HG03135 (cell line): ENCODE data around the gene HMCN2.

Experiments
- ATAC-seq: cut with Tn5 transposase; IDR thresholded peaks from one replicate; pipeline ENCODE4 v1.9.1; 2021; ENCODE audit warnings: mild to moderate bottlenecking, moderate library complexity; ENCODE audit not compliant: unreplicated experiment

HMCN2 gene

GRCh38 chr9:130461218-130461630 lies 195.7 kb downstream of the HMCN2 start:
- ATAC-seq, result no peak

DNA sequence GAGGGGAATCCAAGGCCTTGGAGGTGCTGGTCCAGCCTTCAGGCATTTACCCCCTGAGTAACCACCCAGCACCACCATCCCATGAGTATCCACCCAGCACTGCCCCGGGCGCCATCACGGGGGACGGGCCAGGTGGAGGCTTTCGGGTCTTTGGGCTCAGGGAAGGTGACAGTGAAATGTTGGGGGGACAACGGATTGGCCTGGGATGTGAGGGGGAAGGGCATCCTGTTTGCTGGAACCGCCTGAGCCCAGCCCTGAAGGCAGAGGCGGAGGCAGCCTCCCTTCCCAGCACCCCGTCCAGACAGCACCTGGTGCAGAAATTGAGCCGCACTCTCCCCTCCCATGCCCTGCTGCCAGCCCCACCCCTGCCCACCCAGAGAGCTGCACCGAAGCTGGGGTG lies 196.2 kb downstream of the HMCN2 start:
- no peak for ATAC-seq

GRCh38 chr9:130462685-130463540 lies 197.4 kb downstream of the HMCN2 start:
- no peak for ATAC-seq

DNA sequence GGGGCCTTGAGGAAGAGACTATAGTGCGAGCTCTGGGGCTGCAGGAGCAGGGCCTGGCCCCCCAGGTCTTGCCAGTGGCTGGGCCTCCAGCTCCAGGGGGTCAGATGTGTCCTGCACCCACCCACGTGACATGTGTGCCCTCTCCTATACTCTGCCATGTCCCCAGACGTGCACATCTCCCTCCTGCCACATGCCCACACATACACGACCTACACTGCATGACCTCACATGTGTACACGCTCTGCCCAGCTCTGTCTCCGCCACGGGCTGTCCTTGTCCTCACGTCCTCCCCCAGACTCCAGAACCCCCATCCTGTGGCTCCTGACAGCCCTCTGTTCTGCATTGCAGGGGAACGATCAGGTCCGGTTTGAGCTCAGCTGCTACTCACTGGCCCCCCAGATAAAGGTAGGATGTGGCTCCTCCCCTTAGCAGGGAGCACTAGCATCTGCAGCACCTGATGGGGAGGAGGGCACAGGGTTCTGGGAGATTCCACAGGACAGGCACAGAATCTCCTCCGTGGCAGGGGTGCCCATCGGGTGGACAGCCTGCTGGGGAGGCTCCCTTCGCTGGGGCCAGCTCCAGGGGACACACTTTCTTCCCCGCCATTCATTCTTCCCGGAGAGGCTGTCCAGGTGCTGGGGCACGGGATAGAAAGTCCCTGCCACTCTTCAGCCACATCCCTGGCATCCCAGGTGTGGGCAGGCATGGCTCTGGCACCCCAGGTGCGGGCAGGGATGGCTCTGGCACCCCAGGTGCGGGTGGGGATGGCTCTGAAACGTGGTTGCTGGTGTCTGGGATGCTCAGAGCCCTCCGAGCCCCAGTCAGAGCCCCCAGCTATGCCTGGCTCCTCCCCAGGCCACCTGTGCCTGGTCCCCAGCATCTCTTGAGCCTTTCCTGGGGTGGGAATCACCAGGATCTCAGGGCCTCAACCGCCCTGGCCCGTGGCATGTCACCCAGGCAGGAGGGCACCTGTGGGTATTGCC lies 198.5 kb downstream of the HMCN2 start:
- no peak for ATAC-seq

DNA sequence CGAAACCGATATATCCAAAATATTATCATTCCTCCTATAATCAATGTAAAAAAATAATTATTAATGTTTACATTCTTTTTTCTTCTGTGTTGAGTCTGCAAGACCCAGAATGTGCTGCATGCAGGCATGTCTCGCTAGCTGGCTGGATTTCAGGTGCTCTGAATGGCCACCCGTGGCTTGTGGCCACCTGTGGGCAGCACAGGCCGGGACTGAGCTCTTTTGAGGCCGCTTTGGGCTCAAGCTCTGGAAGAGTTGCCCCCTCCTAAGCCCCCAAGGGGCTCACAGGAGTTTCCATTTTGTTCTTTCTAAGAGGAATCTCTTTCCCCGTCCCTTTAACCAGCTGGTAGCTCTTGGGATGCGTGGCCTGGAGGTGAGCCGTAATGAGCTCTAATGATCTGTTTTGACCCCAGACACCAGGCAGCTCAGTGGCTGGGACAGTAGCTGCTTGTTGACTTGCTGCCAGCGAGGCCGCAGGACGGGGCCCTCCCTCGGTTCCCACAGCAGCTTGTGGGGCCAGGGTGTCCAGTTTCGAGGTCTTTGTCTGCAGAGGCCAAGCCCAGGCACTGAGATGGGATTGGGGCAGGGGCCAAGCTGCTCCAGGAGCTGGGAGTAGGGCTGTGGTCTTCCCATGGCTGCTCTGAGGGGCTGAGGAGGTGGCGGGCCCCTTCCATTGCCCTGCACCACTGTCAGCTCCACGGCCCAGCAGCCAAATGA lies 200.0 kb downstream of the HMCN2 start:
- ATAC-seq, result no peak

DNA sequence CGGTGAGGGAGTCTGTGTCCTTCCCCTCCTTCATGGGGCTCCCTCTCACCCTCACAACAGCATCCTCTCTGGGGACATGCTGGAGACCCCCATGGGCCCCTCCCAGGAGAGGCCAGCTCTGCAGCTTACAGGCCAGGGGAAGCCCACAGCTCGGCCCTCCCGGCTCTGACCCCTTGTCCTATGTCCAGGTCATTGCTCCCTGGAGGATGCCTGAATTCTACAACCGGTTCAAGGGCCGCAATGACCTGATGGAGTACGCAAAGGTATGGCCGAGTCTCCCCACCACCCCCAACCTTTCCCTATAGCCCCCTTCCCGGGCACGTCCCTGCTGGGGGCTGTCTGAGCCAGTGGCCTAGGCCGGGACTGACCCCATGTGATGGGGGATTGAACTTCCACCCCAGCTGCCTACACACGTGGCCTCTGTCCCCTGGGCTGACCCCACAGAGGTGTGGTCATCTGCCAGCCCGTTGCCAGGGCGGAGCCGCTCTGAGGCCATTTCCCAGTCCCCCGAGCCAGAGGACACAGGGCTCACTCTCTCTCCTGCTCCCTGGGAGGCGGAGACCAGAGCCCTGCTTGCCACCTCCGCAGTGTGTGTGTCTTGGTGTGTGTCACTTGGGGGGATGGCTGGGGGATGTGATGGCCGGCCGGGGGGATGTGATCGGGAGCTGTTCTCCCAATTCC lies 201.1 kb downstream of the HMCN2 start:
- ATAC-seq, result no peak

- no peak for ATAC-seq
Measured at GRCh38 chr9:130467316-130467715, 201.8 kb downstream of the HMCN2 start.

GRCh38 chr9:130468566-130468965 lies 203.0 kb downstream of the HMCN2 start:
- no peak for ATAC-seq

GRCh38 chr9:130470269-130470668 lies 204.7 kb downstream of the HMCN2 start:
- no peak for ATAC-seq

DNA sequence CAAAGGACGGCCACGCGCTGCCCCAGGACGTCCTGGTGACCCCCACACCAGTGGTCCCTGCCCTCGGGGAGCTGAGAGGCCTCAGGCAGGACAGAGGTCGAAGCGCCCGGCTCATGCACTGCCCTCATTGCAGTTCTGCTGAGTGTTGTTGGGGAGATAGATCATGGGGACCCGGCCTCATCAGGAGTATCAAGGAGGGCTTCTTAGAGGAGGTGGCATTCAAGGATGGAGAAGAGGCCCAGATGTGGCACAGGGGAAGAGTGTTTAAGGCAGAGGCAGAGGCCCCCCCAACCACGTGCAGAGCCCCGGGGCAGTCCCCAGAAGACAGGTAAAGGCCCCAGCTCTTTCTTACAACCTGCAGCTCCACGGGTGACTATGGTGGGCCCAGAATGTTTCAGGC lies 205.4 kb downstream of the HMCN2 start:
- no peak for ATAC-seq

DNA sequence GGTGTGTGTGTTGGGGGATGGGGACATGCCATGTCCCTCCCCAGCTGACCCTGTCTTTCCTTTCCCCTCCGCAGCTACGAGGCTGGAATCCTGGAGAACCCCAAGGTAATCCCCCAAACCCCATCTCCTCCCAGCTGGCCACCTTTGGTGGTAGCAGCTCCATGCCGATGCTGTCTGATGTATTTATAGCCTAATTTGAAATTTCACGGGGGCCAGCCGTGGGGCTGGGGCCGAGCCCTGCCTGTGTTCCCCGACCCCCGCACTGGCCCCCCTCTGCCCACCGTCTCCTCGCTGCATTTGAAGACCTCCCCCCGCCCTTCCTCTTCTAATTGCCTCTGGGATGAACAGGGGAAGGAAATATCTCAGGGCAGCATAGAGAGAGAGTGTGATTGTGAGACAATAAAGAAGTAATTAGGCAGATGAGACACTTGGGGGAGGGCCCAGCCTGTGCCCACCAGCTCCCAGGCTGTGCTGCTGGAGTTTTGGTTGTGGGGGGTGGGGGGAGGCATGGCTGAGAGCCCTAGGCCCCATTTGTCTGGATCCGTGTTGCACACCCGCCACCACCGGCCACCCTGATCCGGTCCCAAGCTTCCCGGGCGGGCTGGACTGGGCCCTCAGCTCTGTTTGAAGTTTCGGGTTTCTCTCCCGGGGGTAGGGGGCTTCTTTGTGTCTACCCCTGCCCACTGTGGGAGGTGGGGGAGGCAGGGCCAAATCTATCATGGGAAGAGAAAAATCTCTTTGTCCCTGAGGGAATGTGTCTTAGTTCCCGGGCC lies 206.0 kb downstream of the HMCN2 start:
- ATAC-seq, result no peak

DNA sequence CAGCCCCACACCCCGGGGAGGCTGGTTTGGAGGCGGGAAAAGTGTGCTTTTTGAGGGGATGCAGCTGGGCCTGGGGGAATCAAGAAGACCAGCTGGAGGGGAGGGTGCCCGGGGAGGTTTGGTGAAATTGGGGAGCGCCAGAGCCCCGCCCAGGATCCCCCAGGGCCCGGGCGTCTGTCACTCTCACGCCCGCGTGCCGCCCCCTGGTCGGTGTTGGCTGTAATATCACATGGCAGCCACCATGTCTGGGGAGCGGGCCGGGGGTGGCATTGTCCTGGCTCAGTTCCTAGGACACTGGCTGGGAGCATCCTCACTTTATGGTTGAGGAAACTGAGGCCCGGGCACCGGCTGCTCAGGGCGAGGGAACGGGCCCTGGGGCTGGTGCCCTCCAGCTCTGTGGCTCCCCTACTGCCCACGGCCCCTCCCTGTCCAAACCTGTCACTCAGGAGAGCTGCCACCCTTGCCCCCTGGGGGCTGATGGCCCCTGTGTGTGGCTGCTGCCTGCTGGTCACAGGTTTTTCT lies 206.7 kb downstream of the HMCN2 start:
- no peak for ATAC-seq

GRCh38 chr9:130473009-130473408 lies 207.4 kb downstream of the HMCN2 start:
- ATAC-seq, result no peak

DNA sequence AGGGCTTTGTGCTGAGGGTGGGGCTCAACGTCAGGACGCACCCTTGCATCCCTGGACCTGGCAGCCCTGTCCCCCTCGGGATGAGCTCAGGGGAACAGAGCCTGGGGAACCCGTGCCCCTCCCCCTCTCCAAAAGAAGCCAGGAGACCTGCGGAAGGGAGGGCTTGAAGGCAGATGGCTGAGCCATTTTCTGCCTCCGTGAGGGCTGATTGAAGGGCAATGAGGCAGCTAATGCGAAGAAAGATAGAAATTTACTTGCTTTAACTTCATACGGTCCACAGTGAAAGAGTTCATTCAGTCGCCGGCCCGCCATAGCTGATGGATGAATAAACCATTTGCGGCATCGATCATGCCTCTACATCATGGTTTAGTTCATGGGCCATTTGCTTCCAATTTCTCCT lies 208.0 kb downstream of the HMCN2 start:
- no peak for ATAC-seq

DNA sequence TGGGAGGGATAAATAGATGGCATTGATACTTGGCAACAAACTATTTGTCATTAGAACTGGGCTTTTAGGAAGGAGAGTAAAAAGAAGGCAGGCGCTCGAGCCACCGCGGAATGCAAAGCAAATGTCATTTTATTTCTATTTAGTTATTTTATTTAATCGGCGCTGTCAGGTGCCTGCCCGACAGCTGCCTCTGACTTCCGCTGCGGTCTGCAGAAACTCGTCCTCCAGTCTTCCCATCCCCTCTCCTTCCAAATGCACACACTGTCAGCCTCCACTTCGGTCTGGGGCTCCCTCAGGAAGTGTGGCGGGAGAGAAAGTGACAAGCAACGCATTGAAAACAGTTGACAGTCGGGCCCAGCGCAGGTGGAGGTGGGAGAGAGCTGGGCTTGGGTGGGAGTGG lies 208.5 kb downstream of the HMCN2 start:
- no peak for ATAC-seq

- ATAC-seq, result no peak
Measured at GRCh38 chr9:130476151-130476730, 210.7 kb downstream of the HMCN2 start.

GRCh38 chr9:130477564-130477963 lies 212.0 kb downstream of the HMCN2 start:
- ATAC-seq, result no peak

DNA sequence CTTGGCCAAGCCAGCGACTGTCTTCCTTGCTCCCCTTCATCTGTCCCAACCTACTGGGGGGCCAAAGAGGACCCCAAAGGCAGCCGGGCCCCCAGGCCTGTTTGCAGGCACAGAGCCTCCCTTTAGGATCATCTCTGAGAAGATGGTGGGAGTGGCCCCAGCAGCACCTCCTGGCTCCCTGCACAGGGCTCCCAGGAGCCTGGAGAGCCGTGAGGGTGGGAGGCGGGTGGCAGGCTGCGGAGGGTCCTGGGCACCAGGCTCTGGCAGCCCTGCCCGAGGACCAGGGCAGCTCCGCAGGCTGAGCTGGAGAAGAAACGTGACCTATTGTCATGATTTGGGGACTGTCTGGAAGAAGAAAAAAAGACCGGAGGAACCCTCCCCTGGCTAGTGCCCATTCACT lies 212.6 kb downstream of the HMCN2 start:
- no peak for ATAC-seq
